Hepatocyte (in vitro differentiated cells): ENCODE results near the gene PIGA.

Experiments used
- EZH2 ChIP-seq: fragments of 200-600 bp; sonication (generic); IDR thresholded peaks from 2 replicates; pipeline ENCODE4 v1.6.1; 2016; ENCODE audit warnings: antibody characterized with exemption, mild to moderate bottlenecking, borderline replicate concordance
- EZH2phosphoT487 ChIP-seq: fragments of 200-600 bp; sonication (generic); IDR thresholded peaks from one replicate; pipeline ENCODE4 v1.6.1; 2018; ENCODE audit warnings: antibody characterized with exemption, mild to moderate bottlenecking, low read depth, moderate library complexity; ENCODE audit not compliant: unreplicated experiment, severe bottlenecking
- TF ChIP-seq, protein P1 (sequence below): fragments of 200-600 bp; sonication (generic); IDR thresholded peaks from 2 replicates; pipeline ENCODE4 v1.5.1; 2016; ENCODE audit warnings: antibody characterized with exemption, mild to moderate bottlenecking; ENCODE audit not compliant: poor library complexity

DNA sequence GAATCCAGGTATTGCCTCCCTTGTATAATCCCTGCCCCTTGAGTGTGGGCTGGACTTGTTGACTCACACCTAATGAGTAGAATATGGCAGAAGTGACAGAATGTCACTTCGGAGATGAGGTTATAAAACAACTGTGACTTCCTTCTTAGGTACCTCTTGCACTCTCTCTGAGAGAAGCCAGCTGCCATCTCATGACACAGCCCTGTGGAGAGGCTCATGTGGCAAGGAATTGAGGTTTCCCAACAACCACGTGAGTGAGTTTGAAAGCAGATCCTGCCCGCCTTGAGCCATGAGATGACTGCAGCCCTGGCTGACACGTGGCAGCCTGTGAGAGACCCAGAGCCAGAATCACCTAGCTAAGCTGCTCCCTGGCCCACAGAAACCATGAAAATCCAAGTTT lies 33.4 kb downstream of the PIGA start:
- TF ChIP-seq, protein P1, sequence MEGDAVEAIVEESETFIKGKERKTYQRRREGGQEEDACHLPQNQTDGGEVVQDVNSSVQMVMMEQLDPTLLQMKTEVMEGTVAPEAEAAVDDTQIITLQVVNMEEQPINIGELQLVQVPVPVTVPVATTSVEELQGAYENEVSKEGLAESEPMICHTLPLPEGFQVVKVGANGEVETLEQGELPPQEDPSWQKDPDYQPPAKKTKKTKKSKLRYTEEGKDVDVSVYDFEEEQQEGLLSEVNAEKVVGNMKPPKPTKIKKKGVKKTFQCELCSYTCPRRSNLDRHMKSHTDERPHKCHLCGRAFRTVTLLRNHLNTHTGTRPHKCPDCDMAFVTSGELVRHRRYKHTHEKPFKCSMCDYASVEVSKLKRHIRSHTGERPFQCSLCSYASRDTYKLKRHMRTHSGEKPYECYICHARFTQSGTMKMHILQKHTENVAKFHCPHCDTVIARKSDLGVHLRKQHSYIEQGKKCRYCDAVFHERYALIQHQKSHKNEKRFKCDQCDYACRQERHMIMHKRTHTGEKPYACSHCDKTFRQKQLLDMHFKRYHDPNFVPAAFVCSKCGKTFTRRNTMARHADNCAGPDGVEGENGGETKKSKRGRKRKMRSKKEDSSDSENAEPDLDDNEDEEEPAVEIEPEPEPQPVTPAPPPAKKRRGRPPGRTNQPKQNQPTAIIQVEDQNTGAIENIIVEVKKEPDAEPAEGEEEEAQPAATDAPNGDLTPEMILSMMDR, result no peak
- TF ChIP-seq EZH2phosphoT487, result no peak
- TF ChIP-seq EZH2, result no peak
